Left lobe of liver (tissue), 2 donors: Measurements from ENCODE around the gene UCK1. TPM values are rescaled to one million over a fixed set of nuclear protein-coding genes. Genes with fewer than 3 reads are reported as not detected.

Experiments used
- ATAC-seq: fragments of 200-7000 bp; cut with Tn5 transposase; one replicate; pipeline ENCODE4 v1.9.1; 2020; ENCODE audit warnings: mild to moderate bottlenecking, moderate library complexity
- DNase-seq: peaks from one replicate; pipeline ENCODE4 v3.0.0-alpha.2; 2020; ENCODE audit warnings: low spot score
- total RNA-seq: library from RNA; stranded (reverse); gene quantifications from one replicate; pipeline ENCODE4 v1.2.1, GENCODE V29; 2021
- donor health status: DM: no; HTN: no; CAD: no; lungs with moderate emphysema.
- donor health status: DM: no; HTN: yes; CAD: no.

UCK1 gene
- total RNA-seq, 1 donor from 2014 or later, result 40.2 TPM

DNA sequence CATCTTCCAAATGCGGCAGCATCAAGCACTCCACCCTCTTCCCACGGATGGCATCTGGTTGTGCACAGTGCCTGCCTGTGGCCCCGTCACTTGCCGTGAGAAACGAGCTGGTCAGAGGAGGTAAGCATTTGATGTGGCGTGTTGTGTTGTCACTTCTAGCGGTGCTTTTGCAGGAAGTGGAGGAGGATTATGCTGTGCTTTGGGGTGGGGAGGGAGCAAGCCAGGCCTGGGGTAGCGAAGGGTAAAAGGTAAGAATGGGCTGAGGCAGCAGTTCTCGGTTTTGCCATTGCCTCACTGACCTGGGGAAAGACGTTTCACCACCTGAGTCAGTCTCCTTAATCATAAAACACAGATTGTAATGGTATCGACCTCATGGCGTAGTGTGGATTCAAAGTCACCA lies 30.7 kb downstream of the UCK1 start:
- no peak for DNase-seq
- no peak for ATAC-seq

DNA sequence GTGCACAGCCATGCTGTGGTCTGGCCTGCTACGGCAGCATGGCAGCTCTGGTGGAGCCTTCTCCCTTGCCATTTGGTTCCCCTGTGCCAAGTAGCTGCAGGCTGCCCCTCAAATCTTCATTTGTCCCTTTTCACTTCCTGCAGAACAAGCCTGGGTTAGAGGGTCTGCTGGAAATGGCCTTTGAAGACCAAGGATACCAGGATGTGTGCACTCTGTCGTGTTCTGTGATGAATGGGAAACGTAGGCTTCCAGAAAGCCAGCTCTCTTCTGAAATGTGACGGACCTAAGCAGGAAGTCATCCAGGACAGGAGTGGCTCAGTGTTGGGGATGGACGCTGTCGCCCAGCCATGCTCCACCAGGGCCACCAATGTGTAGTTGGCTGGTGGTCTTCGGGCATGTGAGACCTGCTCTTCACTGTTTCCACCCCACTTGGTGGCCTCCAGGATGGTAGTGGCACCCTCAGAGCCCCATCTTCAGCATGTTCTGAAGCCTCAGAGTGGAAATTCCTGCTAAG lies 31.8 kb downstream of the UCK1 start:
- DNase-seq, result no peak
- ATAC-seq, result no peak

DNA sequence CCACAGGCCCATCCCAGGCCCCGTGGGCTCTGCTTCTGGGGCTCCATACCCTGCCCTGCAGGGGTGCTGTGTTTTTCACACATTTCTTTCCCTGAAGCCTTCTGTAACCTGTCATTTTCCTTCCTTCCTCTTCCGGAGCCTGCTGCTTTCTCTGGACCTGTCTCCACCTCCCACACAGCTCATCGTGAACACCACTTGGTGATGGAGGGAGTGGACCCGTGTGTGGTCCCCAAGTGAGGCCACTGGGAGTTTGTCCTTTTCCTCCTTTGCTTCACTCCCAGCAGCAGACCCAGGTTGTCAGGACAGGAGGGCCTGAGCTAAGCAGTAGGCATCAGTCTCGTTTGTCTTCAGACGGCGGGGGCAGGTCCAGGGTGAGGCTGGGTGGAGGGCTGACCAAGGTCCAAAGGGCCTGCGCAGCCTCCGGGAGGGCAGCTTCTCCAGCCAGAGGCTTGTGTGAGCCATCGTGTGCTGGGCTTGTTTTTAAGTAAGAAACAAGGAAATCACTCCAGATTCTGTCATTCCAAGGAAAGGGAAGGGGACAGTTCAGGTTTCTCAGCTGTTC lies 34.1 kb downstream of the UCK1 start:
- peak; percentile 40 for ATAC-seq
- DNase-seq, result no peak

- ATAC-seq (no peak), DNase-seq (no peak)
Observed at GRCh38 chr9:131495785-131496184, 35.3 kb downstream of the UCK1 start.

GRCh38 chr9:131494296-131494870 lies 36.7 kb downstream of the UCK1 start:
- DNase-seq, result no peak
- no peak for ATAC-seq

GRCh38 chr9:131492070-131492469 lies 39.0 kb downstream of the UCK1 start:
- DNase-seq (no peak), ATAC-seq (no peak)

DNA sequence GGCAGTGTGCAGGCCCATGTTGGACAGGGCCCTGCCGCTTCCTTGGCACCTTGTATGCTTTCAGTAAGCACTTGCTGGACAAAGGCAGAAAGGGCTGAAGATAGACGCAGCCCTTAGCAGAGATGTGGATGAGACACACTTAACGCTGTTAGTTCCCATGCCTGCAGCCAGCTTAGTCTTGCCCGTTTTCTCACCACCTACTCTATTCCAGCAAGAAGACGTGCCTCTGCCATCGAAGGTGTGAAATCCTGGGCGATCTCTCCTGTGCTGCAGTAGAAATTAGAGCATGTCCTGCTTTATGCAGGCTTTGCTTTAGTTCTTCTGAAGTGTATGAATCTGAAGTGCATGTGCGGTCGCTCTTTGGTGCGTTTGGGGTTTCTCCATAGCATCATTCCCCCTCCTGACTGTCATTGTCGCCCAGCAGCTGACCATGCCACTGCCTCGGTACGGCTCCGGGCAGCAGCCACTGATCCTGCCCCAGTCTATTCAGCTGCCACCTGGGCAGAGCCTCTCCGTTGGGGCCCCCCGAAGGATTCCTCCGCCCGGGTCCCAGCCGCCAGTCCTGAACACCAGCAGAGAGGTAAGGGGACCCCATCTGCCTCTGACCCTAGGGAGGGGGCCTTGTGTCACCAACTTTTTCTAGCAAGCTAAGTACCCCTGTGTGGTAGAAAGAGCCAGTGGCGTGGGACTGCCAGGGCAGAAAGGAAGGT lies 39.9 kb downstream of the UCK1 start:
- DNase-seq (no peak), ATAC-seq (no peak)

GRCh38 chr9:131490514-131490913 lies 40.5 kb downstream of the UCK1 start:
- no peak for ATAC-seq
- no peak for DNase-seq

GRCh38 chr9:131487621-131488031 lies 43.4 kb downstream of the UCK1 start:
- DNase-seq, result no peak
- no peak for ATAC-seq

- DNase-seq (no peak), ATAC-seq (no peak)
Observed at GRCh38 chr9:131487001-131487400, 44.1 kb downstream of the UCK1 start.

DNA sequence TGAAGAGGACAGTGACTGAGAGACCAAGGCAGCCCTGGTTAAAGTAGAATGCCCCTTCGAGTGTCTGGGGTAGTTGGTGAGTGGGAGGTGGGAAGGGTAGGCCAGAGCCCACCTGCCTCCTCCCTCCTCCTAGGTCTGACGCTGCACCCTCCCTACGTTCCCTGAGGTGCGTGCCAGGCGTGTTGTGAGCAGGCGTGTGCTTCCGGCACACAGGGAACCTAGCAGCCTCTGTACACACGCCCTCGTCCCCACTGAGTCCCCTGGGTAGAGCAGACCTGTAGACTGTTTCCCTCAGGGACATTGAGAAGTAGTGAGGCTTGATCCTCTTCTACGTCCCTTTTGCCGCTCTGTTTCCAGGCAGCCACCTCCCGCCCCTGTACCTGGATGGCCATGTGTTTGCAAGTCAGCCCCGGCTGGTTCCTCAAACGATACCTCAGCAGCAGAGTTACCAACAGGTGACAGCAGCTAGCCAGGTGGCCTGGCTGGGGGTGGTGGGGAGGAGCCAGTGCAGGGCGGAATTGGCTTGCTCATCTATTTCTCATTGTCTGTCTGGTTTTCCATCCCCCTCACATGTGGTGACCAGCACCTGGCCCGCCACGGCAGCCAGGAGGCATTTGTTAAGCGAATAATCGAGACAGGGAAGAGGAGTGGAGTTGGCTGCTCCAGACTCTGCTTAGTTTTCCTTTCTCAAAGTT lies 45.2 kb downstream of the UCK1 start:
- DNase-seq, result no peak
- ATAC-seq, result no peak

GRCh38 chr9:131485206-131485605 lies 45.9 kb downstream of the UCK1 start:
- no peak for DNase-seq

GRCh38 chr9:131484560-131485185 lies 46.4 kb downstream of the UCK1 start:
- DNase-seq, result no peak

More at GRCh38 chr9:131485206-131485605, 45.9 kb downstream of the UCK1 start:
- no peak for ATAC-seq

GRCh38 chr9:131484051-131484445 lies 47.0 kb downstream of the UCK1 start:
- ATAC-seq (no peak), DNase-seq (no peak)

More at GRCh38 chr9:131484560-131485185, 46.4 kb downstream of the UCK1 start:
- no peak for ATAC-seq

DNA sequence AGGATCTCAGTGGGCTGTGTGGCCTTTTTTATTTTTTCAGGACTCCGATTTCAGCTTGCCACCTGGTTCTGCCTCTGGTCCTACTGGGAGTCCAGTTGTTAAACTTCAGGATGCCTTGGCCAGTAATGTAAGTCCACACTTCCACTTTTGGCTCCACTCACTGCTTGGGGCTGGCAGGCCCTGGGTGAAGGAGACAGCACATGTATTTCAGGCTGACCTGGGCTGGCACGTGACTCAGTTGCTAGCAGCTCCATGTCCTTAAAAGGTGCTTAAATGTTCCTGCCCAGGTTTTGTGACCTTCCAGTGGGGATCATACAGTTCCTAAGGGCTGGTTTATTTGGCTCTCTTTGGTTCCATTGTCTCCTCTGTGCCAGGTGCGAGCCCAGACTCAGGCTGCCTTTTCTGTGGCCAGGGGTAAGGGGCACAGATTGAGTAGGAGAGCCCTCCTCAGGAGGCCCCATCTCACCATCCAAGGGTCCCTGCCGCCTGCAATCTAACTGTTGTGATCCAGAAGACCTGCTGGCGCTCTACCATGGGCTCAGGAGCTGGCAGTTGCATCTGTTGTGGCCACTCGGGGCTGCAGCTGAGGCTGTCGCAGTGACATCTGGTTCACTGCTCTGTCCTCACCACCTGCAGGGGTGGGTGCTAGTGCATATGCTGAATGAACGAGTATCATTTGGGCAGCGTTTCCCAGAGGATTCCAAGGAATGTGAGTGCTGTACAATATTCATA lies 47.6 kb downstream of the UCK1 start:
- ATAC-seq (no peak), DNase-seq (no peak)

GRCh38 chr9:131482343-131483006 lies 48.6 kb downstream of the UCK1 start:
- no peak for ATAC-seq
- DNase-seq, result no peak

GRCh38 chr9:131481441-131482342 lies 49.4 kb downstream of the UCK1 start:
- ATAC-seq, result no peak
- no peak for DNase-seq

DNA sequence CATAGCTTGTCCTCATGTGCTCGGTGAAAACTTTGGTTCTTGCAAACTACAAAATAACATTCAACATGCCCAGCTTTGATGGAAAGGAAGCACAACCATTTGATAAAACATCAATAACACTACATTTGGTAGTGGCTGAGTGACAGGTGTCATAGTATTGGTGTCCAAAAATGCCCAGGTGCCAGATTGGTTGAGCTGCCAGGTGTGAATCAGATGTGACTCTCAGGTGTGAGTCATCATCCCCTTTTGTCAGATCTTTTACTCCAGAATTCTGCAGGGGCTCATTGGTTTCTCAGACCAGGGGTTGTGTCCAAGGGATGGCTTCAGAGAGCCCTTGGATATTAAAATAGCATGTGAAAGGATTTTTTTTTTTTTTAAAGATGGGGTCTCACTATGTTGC lies 50.8 kb downstream of the UCK1 start:
- no peak for ATAC-seq
- DNase-seq, result no peak

GRCh38 chr9:131478911-131479310 lies 52.2 kb downstream of the UCK1 start:
- DNase-seq, result no peak
- ATAC-seq, result no peak
